ENCODE data around the gene CDKAL1.

DNA sequence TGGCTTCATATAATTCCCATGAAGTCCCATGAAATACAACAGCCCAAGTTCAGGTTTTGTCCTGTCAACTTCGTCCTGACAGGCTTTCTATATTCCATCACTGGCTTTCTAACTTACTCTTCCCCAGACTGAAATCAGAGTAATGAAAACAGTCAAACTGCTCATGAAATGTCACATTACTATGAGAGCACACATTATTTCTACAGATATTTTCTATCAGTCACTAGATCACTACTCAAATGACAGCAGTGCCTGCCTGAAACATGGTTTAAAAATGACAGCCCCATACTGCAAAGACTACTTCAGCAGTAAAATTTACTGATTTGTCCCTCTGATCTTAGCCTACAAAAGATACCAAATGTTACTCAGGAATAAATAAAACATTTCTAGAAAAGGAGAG lies 616.4 kb downstream of the CDKAL1 start:
- TF ChIP-seq, protein P1, sequence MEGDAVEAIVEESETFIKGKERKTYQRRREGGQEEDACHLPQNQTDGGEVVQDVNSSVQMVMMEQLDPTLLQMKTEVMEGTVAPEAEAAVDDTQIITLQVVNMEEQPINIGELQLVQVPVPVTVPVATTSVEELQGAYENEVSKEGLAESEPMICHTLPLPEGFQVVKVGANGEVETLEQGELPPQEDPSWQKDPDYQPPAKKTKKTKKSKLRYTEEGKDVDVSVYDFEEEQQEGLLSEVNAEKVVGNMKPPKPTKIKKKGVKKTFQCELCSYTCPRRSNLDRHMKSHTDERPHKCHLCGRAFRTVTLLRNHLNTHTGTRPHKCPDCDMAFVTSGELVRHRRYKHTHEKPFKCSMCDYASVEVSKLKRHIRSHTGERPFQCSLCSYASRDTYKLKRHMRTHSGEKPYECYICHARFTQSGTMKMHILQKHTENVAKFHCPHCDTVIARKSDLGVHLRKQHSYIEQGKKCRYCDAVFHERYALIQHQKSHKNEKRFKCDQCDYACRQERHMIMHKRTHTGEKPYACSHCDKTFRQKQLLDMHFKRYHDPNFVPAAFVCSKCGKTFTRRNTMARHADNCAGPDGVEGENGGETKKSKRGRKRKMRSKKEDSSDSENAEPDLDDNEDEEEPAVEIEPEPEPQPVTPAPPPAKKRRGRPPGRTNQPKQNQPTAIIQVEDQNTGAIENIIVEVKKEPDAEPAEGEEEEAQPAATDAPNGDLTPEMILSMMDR (IDR thresholded peaks at IDR 0.05), result no peak
- TF ChIP-seq POLR2A (IDR thresholded peaks at IDR 0.05) (no peak), EP300 (IDR thresholded peaks at IDR 0.05) (no peak)
